MV-4-11 (cell line): Measurements from ENCODE around the gene CLEC16A.

Experiments used
- DNase-seq: peaks from one replicate; lab custom pipeline; 2025; lab: John Stamatoyannopoulos, UW

Gene CLEC16A

DNA sequence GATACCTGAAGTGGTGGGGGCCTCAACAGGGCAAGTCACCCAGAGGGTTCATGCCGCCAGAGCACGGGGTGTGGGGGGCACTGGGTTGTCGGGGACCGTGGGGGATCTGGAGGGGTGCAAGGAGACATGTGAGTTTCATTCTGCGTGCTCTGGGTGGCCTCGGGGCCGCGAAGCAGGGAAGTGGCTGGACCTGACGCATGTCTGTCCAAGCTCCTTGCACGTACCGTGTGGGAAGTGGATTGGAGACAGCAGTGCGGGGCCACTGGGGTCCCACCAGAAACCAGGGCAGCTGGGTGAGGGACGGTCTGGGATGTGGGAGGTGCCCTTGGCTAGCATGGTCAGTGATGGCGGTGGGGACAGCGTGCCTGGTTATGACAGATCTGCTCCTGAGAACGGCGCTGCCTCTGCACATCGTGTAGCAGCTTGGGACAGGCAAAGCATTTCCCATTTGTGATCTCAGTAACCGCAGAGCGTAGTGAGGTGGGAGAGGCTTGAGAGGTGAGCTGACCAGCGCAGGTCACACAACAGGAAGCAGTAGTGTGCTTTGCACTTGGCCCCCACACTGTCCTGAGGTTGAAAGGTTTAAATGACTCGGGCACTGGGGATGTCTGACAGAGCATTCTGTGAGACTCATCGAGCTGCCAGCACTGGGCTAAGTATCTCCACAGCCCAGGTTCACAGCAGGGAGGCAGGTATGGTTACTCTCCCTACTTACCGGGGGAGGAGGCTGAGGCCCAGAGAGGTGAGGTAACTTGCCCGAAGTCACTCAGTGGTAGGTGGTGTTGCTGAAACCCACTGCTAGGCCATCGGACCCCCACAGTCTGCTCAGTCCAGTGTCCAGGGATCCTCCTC, 197.3 kb downstream of the CLEC16A start:
- DNase-seq: no peak

- no peak for DNase-seq
These were observed 197.9 kb downstream of the CLEC16A start for GRCh38 chr16:11142261-11142630.

DNA sequence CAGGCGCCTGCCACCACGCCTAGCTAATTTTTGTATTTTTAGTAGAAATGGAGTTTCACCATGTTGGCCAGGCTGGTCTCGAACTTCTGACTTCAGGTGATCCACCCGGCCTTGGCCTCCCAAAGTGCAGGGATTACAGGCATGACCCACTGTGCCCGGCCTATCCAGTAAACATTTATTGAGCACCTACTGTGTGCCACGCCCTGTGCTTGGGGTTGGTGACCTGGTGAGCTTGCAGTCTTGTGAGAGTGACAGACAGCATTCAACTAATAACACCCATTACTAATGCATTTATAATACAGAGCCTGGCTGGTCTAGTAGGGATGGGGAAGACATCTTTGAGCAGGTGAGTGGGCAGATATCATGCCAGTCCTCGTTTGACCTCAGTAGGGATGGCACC, 198.6 kb downstream of the CLEC16A start:
- DNase-seq: no peak

DNA sequence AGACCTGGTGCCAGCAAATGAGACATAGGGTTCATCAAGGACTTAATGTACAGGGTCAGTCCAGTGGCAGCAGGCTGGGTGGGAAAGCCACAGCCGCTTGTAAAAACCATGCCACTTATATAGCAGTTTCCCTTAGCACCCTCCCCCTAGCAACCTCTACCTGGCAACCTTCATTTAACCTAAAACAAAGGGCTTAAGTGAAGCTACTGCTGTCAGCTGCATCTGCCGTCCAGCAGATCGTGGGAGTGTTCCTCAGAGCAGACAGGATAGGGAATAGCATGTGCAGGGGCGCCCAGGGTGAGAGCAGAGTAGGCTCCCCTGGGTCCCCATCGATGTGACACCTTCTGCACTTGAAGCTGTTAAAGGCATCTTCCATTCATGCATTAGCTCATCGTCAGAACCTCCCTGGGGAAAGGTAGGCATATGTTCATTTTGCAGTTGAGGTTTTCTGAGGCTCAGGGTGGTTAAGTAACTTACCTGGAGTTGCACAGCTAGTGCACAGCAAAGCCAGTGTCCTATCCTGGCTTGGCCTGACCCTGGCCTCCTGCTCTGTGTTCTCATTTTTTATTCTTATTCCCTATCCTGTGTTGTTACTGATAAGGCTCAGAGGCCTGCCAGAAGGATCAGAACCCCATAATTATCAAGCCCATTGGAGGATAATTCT, 199.1 kb downstream of the CLEC16A start:
- DNase-seq: no peak

DNA sequence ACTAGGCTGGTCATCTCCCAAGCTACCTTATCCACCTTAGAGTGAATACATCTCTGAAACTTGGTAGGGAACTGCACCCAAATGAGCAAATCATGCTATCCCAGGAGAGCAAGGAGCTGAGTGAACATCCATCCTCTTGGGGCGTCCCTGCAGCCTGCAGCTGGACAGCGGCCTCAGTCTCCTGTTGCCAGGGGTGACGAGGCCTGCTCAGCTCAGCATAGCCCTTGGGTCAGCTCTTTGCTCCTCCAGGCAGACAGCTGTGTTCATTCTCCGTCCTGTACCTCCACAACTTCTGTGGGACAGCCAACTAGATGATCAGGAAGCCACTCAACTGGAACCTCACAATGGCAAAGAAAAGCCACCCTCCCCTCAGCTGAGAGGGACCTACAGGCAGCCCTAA, 199.8 kb downstream of the CLEC16A start:
- DNase-seq: no peak

- peak; percentile 67 for DNase-seq
These were observed 200.9 kb downstream of the CLEC16A start for GRCh38 chr16:11145173-11145818.

GRCh38 chr16:11145819-11146211, 201.5 kb downstream of the CLEC16A start:
- no peak for DNase-seq

DNA sequence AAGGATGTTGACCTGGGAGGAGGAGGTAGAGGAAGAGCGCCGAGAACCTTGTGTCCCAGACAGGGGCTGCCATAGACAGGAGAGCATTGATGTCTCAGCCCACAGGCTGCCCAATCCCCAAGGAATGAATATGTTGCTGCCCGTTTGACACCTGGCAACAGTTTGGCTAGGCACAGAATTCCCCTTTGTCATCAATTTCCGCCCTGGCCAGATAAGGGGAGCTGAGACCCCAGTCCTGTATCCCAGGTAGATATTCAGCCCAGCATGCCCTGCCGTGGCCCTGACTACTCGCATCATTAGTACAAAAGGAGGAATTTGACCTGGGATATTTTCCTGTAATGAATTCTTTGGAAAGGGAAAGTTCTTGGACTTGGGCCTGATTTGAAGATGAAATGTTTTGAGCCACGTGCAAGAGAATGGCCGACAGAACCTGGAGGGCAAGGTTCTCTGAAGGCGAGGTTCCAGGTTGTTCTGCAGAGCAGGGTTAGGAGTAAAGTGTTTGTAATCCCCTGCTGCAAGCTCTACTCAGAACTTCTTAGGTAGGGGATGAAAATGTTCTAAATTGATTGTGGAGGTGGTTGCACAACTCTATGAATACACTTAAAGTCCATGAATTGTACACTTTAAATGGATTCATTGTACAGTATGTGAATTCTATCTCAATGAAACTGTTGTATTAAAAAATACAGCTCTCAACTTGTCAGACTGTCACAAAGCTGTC, 202.8 kb downstream of the CLEC16A start:
- no peak for DNase-seq

GRCh38 chr16:11147754-11148444, 203.5 kb downstream of the CLEC16A start:
- DNase-seq: no peak

GRCh38 chr16:11149011-11149616, 204.8 kb downstream of the CLEC16A start:
- no peak for DNase-seq

DNA sequence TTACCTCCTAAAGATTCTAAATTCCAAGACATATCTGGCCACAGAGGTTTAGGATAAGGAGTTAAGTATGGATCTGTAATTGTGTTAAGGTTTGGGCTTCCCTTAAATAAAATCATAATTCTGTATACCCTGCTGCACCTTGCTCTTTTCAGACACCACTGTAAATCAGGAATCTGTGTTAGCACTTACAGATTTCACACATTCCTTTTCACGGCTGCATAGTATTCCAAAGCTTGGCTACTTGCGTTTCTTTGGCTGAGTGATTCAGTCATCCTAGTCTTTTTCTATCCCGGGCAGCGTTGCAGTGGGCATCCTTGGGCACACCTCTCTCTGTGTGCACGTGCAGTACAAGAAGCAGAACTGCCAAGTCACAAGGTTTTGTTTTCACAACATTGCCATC, 205.8 kb downstream of the CLEC16A start:
- DNase-seq: no peak

DNA sequence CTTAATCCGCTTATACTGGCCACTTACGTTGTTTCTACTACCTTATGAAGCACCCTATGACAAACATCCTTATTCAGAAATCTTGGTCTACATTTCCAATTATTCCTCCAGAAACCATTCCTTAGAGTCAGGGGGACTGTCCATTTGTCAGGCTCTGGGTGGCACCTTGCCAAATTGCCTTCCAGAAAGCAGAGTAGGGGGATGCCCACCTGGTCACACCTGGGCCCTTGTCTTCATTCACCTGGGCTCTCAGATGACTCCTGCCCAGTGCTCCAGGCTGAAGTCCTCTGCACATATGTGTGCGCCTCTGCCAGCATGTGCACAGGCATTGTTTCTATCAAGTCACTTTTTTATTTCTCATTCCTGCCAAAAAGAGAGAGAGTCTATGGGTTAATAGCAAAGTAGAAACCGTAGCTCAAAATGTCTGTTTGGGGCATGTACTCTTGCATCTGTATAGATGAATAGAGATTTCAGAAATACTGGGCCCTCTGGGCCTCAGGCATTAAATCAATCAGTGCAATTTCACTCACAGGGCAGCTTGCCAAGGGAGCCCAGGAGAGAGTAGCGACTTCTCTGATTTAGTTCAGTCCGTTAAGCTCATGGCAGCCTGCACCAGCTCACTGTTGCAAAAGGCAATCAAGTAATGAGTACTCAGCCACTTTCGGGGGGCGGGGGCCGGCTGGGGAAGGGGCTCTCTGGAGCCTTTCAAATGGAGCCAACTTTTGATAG, 207.0 kb downstream of the CLEC16A start:
- DNase-seq: no peak

DNA sequence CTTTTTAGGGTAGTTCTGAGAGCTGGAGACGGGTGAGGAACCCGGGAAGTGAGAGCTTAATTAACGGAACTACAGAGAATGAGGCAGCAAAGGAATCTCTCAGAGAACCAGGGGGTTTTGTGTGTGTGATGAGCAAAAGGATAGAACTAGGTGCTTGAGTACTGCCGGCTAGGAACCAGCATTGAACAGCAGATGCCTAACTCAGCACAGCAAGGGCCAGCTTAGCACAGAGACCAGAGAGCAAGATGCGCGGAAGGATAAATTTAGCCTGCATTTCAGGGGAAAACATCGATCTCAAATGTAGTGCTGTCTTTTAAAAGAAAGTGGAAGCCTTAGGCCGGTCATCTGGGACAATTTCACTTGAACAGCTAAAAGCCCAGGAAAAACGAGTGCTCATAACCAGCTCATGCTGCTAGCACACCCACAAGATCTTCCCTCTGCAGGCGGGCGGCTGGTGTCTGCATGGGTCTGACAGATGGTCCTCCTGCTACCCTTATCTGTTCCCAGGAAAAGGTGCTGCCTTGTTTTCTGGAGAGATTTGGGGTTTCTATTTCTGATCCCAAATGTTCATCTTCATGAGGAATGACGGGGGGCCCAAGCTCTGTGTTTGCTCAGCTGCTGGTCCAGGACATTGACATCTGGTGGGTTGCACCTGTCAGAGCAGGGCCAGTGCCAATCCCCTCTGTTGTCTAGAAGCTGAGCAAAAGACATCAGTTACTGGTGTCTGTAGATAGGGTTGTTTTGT, 207.7 kb downstream of the CLEC16A start:
- peak; percentile 9 for DNase-seq

- DNase-seq: peak; percentile 87
These were observed 208.4 kb downstream of the CLEC16A start for GRCh38 chr16:11152677-11153331.

- no peak for DNase-seq
These were observed 211.0 kb downstream of the CLEC16A start for GRCh38 chr16:11155284-11155806.

- no peak for DNase-seq
These were observed 212.0 kb downstream of the CLEC16A start for GRCh38 chr16:11156401-11156800.

DNA sequence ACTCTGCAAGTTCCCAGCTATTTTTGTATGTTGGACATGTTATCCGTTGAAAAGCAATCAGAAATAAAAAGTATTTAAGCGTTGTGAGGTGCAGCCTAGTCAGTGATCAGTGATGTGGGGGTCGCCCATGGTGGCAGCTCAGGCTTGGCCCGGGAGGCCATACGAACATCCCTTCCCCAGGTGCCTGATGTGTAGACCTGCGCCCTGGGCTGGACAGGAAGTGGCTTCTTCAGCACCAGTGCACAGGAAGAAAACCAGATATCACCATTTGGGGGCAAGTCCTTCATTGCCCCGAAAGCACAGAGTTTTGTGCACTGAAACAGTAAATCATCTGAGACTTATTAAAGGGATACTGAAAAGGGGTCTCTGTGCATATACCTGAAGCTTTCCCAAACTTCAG, 212.8 kb downstream of the CLEC16A start:
- no peak for DNase-seq

DNA sequence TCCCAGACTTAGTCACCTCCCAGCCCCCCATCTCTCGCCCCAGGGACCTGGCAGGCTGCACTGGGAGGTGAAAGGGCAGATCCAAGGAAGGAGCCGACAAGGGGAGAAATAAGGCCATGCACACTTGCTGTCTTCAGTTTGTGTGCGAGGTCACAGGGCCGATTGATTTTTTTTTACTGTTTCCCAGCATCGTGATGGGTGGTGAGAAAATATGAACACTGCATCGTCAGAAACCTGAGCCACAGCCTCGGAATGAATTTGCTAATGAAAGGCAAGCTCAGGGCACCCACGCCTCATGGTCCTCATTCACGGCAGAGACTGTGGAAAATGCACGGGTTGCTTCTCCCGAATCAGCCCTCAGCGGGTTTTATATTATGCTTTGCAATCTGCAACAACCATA, 213.7 kb downstream of the CLEC16A start:
- DNase-seq: no peak

GRCh38 chr16:11159282-11159681, 214.9 kb downstream of the CLEC16A start:
- no peak for DNase-seq
